Articular chondrocyte of knee joint (primary cell): ENCODE data around the gene TMEM186. TPM values are rescaled to one million over a fixed set of nuclear protein-coding genes. Genes with fewer than 3 reads are reported as not detected.

ENCODE experiments used
- total RNA-seq: library from RNA; depleted of rRNA; stranded (reverse); fragments of >200 nt; gene quantifications from 2 replicates; pipeline ENCODE4 v1.2.3, GENCODE V29; 2012

The TMEM186 gene
- 3.4 and 3.6 TPM in 2 replicates for total RNA-seq

GRCh38 chr16:8797364-8798173 lies at the start of gene TMEM186, which contains the start of gene PMM2:
Gene TMEM186 (minus strand): TSS chr16:8797639. CDS start chr16:8797614, 25 bp downstream.
Gene PMM2 (plus strand): TSS chr16:8797839. CDS start chr16:8797883, 44 bp downstream.

Other genes with a start within 250 kb of the TMEM186 start
- gene TMEM114, start 207.1 kb downstream of the TMEM186 start, total RNA-seq: not detected in 2 replicates
- gene METTL22, start 175.9 kb downstream of the TMEM186 start, total RNA-seq: 20.6 and 23.5 TPM in 2 replicates
- gene ABAT, start 123.0 kb downstream of the TMEM186 start, total RNA-seq: 8.0 and 9.1 TPM in 2 replicates
- 55.9 and 58.1 TPM in 2 replicates for gene PMM2, start 200 bp upstream of the TMEM186 start, total RNA-seq
- gene CARHSP1, start 71.4 kb upstream of the TMEM186 start, total RNA-seq: 59.8 and 62.6 TPM in 2 replicates
- gene LITAFD, start 84.7 kb upstream of the TMEM186 start, total RNA-seq: not detected in 2 replicates
- 56.9 and 59.6 TPM in 2 replicates for gene USP7, start 166.3 kb upstream of the TMEM186 start, total RNA-seq